ENCODE results near the gene ARIH1.
A peak's percentile ranks its signal among the peaks of the same experiment; 100 is the strongest.

The ARIH1 gene

DNA sequence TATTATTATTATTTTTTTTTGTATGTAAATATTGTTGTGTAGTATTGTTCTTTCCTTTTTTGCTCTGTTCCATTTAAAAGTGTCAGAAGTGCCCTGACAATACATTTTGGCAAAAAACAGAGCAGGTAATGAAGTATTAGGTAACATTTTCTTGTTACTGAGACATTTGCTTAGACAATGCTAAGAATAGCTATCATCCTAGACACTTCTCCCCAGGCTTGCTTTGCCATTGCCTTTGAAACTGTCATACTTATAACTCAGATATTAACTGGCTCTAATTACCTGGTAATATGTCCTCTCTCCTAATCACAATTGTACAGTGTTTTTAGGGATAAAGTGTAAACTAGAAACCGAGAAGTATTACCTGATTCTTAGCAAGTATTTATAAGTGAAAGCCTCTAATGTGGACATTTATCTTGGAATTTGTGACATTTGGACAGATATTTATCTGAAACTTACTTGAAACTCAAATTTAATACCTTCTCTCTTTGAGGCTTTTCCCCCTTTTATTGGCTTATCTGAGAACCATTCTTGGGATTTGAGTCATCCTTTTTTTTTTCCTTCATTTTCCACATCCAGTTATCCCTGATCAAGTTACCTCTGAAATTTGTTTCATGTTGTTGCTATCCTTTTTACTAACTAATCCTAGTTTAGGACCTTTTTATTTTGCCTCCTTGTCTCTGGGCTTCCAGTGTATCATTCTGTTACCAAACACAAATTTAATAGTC, 13.1 kb downstream of the ARIH1 start:
- no peak for DNase-seq (ENCODE audit: low spot score)

DNA sequence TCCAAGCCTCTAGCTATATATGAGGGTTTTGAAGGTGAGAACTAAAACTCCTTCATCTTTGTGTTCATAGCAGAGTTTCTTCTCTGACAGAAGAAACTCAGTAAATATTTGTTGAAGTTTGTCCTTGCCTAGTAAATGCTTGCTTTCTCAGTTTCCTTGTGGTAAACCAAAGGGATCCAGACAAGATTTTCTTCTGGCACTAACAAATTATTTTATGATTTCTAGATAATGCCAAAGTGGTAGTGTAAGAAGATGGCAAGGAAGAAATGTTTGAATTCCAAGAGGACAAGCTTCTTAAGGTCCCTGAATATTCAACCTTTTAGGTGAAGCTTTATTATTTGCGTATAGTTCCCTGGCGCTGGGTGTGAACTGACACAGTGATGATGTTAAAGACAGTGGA, 14.4 kb downstream of the ARIH1 start:
- DNase-seq (ENCODE audit: low spot score): no peak

GRCh38 chr15:72489943-72490554, 15.9 kb downstream of the ARIH1 start:
- DNase-seq (ENCODE audit: low spot score): no peak

- DNase-seq (ENCODE audit: low spot score): no peak
Observed at GRCh38 chr15:72491768-72492167, 17.6 kb downstream of the ARIH1 start.

DNA sequence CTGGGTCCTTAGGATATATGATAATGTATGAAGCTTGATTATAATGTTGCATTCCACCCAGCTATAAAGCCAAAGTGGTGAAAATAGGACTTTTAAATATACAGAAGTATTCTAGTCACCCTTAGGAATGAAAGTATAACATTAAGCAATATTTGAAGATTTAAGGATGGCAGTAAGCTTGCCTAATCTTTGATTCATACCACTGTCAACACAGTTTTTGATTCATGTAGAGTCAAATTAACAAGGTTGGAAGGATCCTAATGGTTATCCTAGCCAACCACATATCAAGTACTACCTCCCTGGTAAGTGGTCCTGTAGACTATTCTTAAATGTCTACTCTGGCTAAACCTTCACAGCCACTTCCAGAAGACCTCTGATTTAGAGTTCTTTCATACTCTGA, 18.6 kb downstream of the ARIH1 start:
- no peak for DNase-seq (ENCODE audit: low spot score)

- DNase-seq (ENCODE audit: low spot score): no peak
Observed at GRCh38 chr15:72493220-72493619, 19.1 kb downstream of the ARIH1 start.

DNA sequence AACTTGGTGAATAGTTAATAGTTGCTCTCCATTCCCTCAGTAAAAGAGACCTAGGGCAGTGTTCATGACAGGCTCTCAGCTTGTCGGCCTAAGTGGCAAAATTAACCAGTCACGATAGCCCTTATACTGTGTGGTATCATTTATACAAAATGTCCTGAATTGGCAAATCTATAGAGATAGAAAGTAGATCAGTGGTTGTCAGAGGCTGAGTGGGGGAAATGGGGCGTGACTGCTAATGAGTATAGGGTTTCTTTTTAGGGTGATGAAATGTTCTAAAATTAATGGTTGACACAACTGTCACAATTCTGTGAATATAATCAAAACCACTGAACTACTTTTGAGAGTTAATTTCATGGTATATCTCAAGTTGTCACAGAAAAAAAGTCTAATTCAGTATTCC, 20.9 kb downstream of the ARIH1 start:
- DNase-seq (ENCODE audit: low spot score): no peak

DNA sequence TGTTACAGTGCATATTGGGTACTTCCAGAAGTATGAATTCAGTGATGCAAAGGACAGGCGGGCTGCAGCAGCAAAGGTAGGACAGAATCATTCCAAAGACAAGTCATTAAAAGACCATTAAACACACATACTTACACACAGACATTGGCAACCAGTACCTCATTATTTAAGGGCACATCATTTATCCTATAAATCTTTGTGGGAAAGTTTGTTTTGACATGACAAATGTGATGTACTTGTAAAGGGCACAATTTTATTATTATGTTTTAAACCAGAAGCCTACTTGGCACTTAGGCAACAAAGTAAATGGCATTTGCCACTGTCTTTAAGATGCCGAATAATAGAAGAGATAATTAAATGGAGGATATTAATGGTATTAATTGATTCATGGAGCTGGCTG, 22.7 kb downstream of the ARIH1 start:
- no peak for DNase-seq (ENCODE audit: low spot score)

GRCh38 chr15:72497402-72497801, 23.3 kb downstream of the ARIH1 start:
- DNase-seq (ENCODE audit: low spot score): no peak

GRCh38 chr15:72502220-72502809, 28.2 kb downstream of the ARIH1 start:
- no peak for DNase-seq (ENCODE audit: low spot score)

GRCh38 chr15:72503147-72503546, 29.0 kb downstream of the ARIH1 start:
- DNase-seq (ENCODE audit: low spot score): no peak

- no peak for DNase-seq (ENCODE audit: low spot score)
Observed at GRCh38 chr15:72507402-72508092, 33.4 kb downstream of the ARIH1 start.

GRCh38 chr15:72509484-72509883, 35.4 kb downstream of the ARIH1 start:
- DNase-seq (ENCODE audit: low spot score): no peak

DNA sequence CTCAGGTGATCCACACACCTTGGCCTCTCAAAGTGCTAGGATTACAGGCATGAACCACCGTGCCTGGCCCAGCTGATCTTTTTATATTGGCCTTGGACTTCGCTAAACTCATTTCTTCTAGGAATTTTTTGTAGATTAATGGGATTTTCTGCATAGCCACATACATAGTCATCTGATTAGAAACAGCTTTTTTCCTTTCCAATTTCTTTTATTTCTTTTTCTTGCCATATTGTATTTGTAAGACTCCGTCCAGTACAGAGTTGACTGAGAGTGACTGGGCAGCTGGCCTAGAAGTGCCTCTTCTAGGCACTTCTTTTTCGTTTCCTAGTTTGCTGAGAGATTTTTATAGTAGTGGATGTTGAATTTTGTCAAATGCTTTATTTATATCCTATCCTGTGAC, 37.4 kb downstream of the ARIH1 start:
- no peak for DNase-seq (ENCODE audit: low spot score)

DNA sequence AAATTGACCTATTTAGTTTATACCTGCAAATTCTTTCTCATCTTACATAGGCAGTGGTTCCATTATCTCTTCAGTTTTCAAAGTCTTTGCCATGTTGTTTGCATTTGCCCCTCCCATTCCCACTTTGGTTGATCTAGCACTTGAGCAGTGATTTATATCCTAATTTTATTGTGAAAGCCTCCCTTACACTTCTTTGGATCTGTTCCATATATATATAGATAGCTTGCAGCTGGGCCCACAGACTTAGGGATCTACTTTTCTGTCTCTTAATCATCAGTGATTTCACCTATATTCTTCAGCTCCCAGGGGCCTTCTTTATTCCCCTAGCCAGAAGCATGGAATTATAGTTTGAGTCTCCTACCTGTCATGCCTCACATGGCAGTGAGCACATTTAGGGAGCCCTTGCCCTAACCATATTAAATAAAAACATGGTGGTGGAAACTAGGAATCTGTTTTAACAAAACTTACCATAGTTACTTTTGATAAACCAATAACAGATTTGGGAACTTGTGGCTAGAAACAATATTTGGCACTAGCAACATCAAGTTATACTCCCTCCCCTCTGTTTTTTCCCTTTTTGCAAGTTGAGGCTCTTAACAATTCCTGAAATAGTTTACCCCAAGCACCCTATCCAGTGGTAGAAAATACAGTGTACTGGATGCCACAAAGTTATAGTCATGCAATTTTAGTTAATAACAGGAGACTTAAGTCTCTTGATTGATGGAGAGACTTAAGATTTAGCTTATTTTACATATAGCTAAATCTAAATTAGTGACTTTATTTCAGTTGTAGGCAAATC, 41.7 kb downstream of the ARIH1 start:
- DNase-seq (ENCODE audit: low spot score): no peak

- DNase-seq (ENCODE audit: low spot score): no peak
Observed at GRCh38 chr15:72516777-72517176, 42.6 kb downstream of the ARIH1 start.

GRCh38 chr15:72521682-72522081, 47.6 kb downstream of the ARIH1 start:
- DNase-seq (ENCODE audit: low spot score): no peak

DNA sequence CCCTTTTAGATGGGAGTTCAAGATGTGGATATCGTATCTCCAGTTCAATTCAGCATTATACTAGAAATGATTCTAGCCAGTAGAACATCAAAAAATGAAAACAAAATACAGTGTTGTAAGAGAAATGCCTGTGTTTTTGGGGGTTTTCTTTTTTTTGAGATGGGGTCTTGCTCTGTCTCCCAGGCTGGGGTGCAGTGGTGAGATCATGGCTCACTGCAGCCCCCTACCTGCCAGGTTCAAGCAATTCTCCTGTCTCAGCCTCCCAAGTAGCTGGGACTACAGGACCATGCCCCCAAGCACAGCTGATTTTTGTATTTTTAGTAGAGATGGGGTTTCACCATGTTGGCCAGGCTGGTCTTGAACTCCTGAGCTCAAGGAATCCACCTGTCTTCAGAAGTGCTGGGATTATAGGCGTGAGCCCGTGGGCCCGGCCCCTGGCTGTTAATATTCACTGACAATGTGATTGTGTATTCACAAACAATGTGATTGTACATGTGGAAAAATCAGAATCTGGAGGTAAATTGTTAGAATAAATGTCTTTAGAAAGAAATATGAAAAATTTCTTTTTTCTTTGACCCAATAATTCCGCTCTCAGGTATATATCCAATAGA, 59.0 kb downstream of the ARIH1 start:
- DNase-seq (ENCODE audit: low spot score): peak; percentile 38

DNA sequence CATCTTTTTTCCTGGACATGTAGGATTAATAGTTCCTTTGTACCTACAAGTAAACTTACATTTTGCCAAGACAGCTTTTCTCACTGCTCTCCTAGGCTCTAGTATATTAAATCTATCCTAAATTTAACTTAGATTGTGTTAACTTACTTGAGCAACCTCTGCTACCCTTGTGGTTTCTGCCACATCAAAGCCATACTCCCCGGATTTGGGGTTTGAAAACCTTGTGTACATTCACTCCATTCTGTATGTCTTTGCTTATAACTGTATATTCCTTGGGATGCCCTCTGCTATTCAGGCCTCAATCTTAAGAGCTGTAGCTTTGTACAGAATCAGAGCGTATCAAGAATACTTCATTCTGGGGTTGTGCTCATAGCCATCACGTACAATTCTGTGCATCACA, 60.4 kb downstream of the ARIH1 start:
- no peak for DNase-seq (ENCODE audit: low spot score)

GRCh38 chr15:72535911-72536310, 61.8 kb downstream of the ARIH1 start:
- no peak for DNase-seq (ENCODE audit: low spot score)

GRCh38 chr15:72536506-72536905, 62.4 kb downstream of the ARIH1 start:
- no peak for DNase-seq (ENCODE audit: low spot score)

DNA sequence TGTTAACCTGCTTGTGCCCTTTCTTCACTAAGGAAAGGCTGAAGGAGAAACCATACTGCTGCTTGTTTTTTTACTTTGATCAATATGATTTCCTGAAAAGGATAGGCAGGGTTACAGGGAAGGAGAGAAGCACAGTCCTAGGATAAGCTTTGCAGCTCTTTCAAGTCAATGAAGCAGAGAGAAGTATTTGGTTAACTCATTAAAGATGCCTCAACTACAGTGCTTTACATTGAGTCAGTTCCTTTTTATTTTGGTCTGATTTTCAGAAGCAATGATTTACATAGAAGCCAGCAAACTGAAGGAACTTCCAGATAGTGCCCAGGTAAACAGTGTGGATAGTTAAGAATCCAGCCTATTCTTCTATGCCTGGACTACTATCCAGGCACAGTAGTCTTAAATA, 64.8 kb downstream of the ARIH1 start:
- DNase-seq (ENCODE audit: low spot score): no peak

Data from NAMALWA (cell line).